ENCODE results near the gene NEMP2.

GRCh38 chr2:190535586-190535985 is 1.1 kb upstream of the NEMP2 start:
- no peak for TF ChIP-seq CTCF (IDR thresholded peaks at IDR 0.05)
- TF ChIP-seq ZFX (IDR thresholded peaks at IDR 0.05; ENCODE audit: borderline replicate concordance): no peak
